CD4-positive, alpha-beta memory T cell (primary cell): ENCODE data around the gene CSF3. TPM values are rescaled to one million over a fixed set of nuclear protein-coding genes. Genes with fewer than 3 reads are reported as not detected.
A peak's percentile ranks its signal among the peaks of the same experiment; 100 is the strongest.
"Not testable (repeated sequence)": the region's sequence is repeated elsewhere in the genome, so short reads cannot be mapped to it uniquely, and the experiment has no call there.

Experiments
- CTCF ChIA-PET: fragments of 350-600 bp; sonication (Branson Sonifier 250); formaldehyde crosslinking; loops from one replicate; lab custom pipeline; 2021; ENCODE audit warnings: inconsistent platforms; ENCODE audit not compliant: partially characterized antibody; lab: Charles Lee
- POLR2A ChIA-PET: fragments of 350-600 bp; sonication (Branson Sonifier 250); formaldehyde crosslinking; loops from one replicate; lab custom pipeline; 2021; ENCODE audit not compliant: partially characterized antibody; lab: Charles Lee
- DNase-seq, 5 donors: peaks; one replicate each; pipeline versions ENCODE4 v3.0.0 to v3.0.0-alpha.2; 2020 to 2022; ENCODE audit warnings: mixed read lengths in 1 of 5
- H3K27ac ChIP-seq: one replicate; pipeline ENCODE4 v1.7.0; 2013; ENCODE audit warnings: low read depth, low read length
- H3K27me3 ChIP-seq: 2 replicates; pipeline ENCODE4 v1.7.0; 2013; ENCODE audit warnings: mild to moderate bottlenecking, low read length, moderate library complexity; ENCODE audit not compliant: insufficient read depth
- H3K36me3 ChIP-seq: 2 replicates; pipeline ENCODE4 v1.7.0; 2013; ENCODE audit warnings: mild to moderate bottlenecking, low read length, moderate library complexity; ENCODE audit not compliant: insufficient read depth
- H3K4me1 ChIP-seq: 2 replicates; pipeline ENCODE4 v1.7.0; 2013; ENCODE audit warnings: mild to moderate bottlenecking, low read length, moderate library complexity; ENCODE audit not compliant: insufficient read depth
- H3K4me3 ChIP-seq, 2 donors: one replicate each; pipeline ENCODE4 v1.7.0; 2013; ENCODE audit warnings: low read length in 2 of 2, mild to moderate bottlenecking in 1 of 2
- H3K9me3 ChIP-seq, 2 donors: one replicate each; pipeline ENCODE4 v1.7.0; 2013; ENCODE audit warnings: low read length in 2 of 2, control low read depth in 1 of 2; ENCODE audit not compliant: control insufficient read depth in 1 of 2
- H3K27ac Mint-ChIP-seq, 7 donors: one replicate each; pipeline ENCODE4 v1.8.0; 2020 to 2021; ENCODE audit warnings: mixed read lengths in 7 of 7, mild to moderate bottlenecking in 6 of 7, inconsistent platforms in 3 of 7, moderate library complexity in 3 of 7
- H3K27me3 Mint-ChIP-seq, 2 donors: one replicate each; pipeline ENCODE4 v1.8.0; 2020 to 2021; ENCODE audit warnings: mixed read lengths in 2 of 2
- H3K36me3 Mint-ChIP-seq, 2 donors: one replicate each; pipeline ENCODE4 v1.8.0; 2020 to 2021; ENCODE audit warnings: mixed read lengths in 2 of 2, inconsistent platforms in 1 of 2, mild to moderate bottlenecking in 1 of 2
- H3K4me1 Mint-ChIP-seq, 4 donors: one replicate each; pipeline ENCODE4 v1.8.0; 2020 to 2021; ENCODE audit warnings: mixed read lengths in 4 of 4, mild to moderate bottlenecking in 1 of 4
- H3K4me3 Mint-ChIP-seq, 8 donors: one replicate each; pipeline ENCODE4 v1.8.0; 2020 to 2021; ENCODE audit warnings: mixed read lengths in 8 of 8, mild to moderate bottlenecking in 7 of 8, moderate library complexity in 6 of 8, inconsistent platforms in 3 of 8
- H3K9me3 Mint-ChIP-seq, 8 donors: one replicate each; pipeline ENCODE4 v1.8.0; 2020 to 2021; ENCODE audit warnings: mixed read lengths in 8 of 8, mild to moderate bottlenecking in 5 of 8, inconsistent platforms in 3 of 8, moderate library complexity in 1 of 8
- intact Hi-C: fragments of 100-400 bp; cut with micrococcal nuclease; formaldehyde crosslinking; loops from one replicate; pipeline ENCODE4 v1.15.1; 2023
- polyA plus RNA-seq, 2 donors: library from polyadenylated mRNA; unstranded; fragments of 300-500 nt; fragmentation: Illumina TruSeq; gene quantifications; one replicate each; pipeline ENCODE4 v1.2.3, GENCODE V29; 2021
- total RNA-seq, 2 experiments: library from RNA; stranded (reverse); gene quantifications; one replicate each; pipeline ENCODE4 v1.2.3, GENCODE V29; 2021

The CSF3 gene
- total and polyA plus RNA-seq, 4 experiments from 2014 or later, result not detected

- Histone ChIP-seq H3K27me3 (no peaks in the 10 kb centered on the region), H3K4me1 (no peaks in the 10 kb centered on the region), H3K4me3 (no peak overlapping the region), H3K36me3 (peaks cover 60% of the 10 kb centered on the region), H3K27ac (no peak overlapping the region), H3K9me3 (no peaks in the 10 kb centered on the region)
- Mint-ChIP-seq H3K9me3 (no peaks in the 10 kb centered on the region), H3K36me3 (peaks cover 57 to 71% of the 10 kb centered on the region in 2 donors), H3K4me3 (no peak overlapping the region), H3K27me3 (no peaks in the 10 kb centered on the region), H3K27ac (no peak overlapping the region), H3K4me1 (peaks cover 0 to 1% (median 0%) of the 10 kb centered on the region in 4 donors)
- DNase-seq, result no peak
- POLR2A ChIA-PET, result no interaction called here
- intact Hi-C loops, result no loop called here
- CTCF ChIA-PET, result interaction anchor here (1.0 to 2.0 kb wide), 3 partner anchors 21 to 195 kb away, joined by 3 to 6 read pairs (median 4); no protein-coding TSS in a partner anchor
Measured at GRCh38 chr17:39996162-39996561, 19.1 kb upstream of the CSF3 start.

- Mint-ChIP-seq H3K4me1 (peaks cover 0 to 1% (median 0%) of the 10 kb centered on the region in 4 donors), H3K9me3 (no peaks in the 10 kb centered on the region), H3K4me3 (no peak overlapping the region), H3K36me3 (peaks cover 53 to 66% of the 10 kb centered on the region in 2 donors), H3K27me3 (no peaks in the 10 kb centered on the region), H3K27ac (peak overlapping the region in 1 of 7 donors; percentile 17)
- CTCF ChIA-PET, result interaction anchor here (1.0 to 2.0 kb wide), 3 partner anchors 21 to 194 kb away, joined by 3 to 6 read pairs (median 4); no protein-coding TSS in a partner anchor
- DNase-seq, result no peak
- POLR2A ChIA-PET, result no interaction called here
- intact Hi-C loops, result no loop called here
- Histone ChIP-seq H3K36me3 (peaks cover 55% of the 10 kb centered on the region), H3K9me3 (no peaks in the 10 kb centered on the region), H3K27me3 (no peaks in the 10 kb centered on the region), H3K4me3 (no peak overlapping the region), H3K4me1 (no peaks in the 10 kb centered on the region), H3K27ac (no peak overlapping the region)
Measured at GRCh38 chr17:39996800-39997199, 18.4 kb upstream of the CSF3 start.

GRCh38 chr17:39997543-39997942 lies 17.7 kb upstream of the CSF3 start:
- intact Hi-C loops, result no loop called here
- H3K27ac Mint-ChIP-seq, result no peak overlapping the region
- H3K4me1 ChIP-seq, result no peaks in the 10 kb centered on the region
- no peak overlapping the region for H3K4me3 Mint-ChIP-seq
- H3K4me3 ChIP-seq, result no peak overlapping the region
- no peaks in the 10 kb centered on the region for H3K27me3 Mint-ChIP-seq
- H3K9me3 Mint-ChIP-seq, result no peaks in the 10 kb centered on the region
- peaks cover 0 to 1% (median 0%) of the 10 kb centered on the region in 4 donors for H3K4me1 Mint-ChIP-seq
- no peaks in the 10 kb centered on the region for H3K27me3 ChIP-seq
- no peak overlapping the region for H3K27ac ChIP-seq
- ChIA-PET CTCF (interaction anchor here (1.0 to 2.0 kb wide), 3 partner anchors 17 to 194 kb away, joined by 3 to 6 read pairs (median 4); partner anchors contain the start of gene PSMD3), POLR2A (no interaction called here)
- H3K36me3 Mint-ChIP-seq, result peaks cover 45 to 58% of the 10 kb centered on the region in 2 donors
- H3K9me3 ChIP-seq, result no peaks in the 10 kb centered on the region
- no peak for DNase-seq
- H3K36me3 ChIP-seq, result peaks cover 48% of the 10 kb centered on the region

- POLR2A ChIA-PET, result interaction anchor here (0.9 kb wide), 1 partner anchor 16 kb away, joined by 3 read pairs; no protein-coding TSS in a partner anchor
- H3K4me1 Mint-ChIP-seq, result peaks cover 0 to 1% (median 0%) of the 10 kb centered on the region in 4 donors
Measured at GRCh38 chr17:39999067-39999466, 16.2 kb upstream of the CSF3 start.

GRCh38 chr17:40000161-40000560 lies 15.1 kb upstream of the CSF3 start:
- ChIA-PET POLR2A (no interaction called here), CTCF (interaction anchor here (1.1 to 1.5 kb wide), 2 partner anchors 26 to 32 kb away, joined by 4 read pairs; no protein-coding TSS in a partner anchor)
- H3K27ac Mint-ChIP-seq, result no peak overlapping the region
- no peak overlapping the region for H3K27ac ChIP-seq
- H3K4me3 Mint-ChIP-seq, result no peak overlapping the region
- H3K36me3 ChIP-seq, result peaks cover 22% of the 10 kb centered on the region
- H3K36me3 Mint-ChIP-seq, result peaks cover 19 to 32% of the 10 kb centered on the region in 2 donors
- no peaks in the 10 kb centered on the region for H3K4me1 ChIP-seq
- no peaks in the 10 kb centered on the region for H3K9me3 Mint-ChIP-seq
- intact Hi-C loops, result no loop called here
- no peak for DNase-seq
- no peaks in the 10 kb centered on the region for H3K9me3 ChIP-seq
- H3K4me3 ChIP-seq, result no peak overlapping the region
- no peaks in the 10 kb centered on the region for H3K27me3 ChIP-seq
- H3K4me1 Mint-ChIP-seq, result peaks cover 0 to 1% (median 0%) of the 10 kb centered on the region in 4 donors
- no peaks in the 10 kb centered on the region for H3K27me3 Mint-ChIP-seq

More at GRCh38 chr17:39999067-39999466, 16.2 kb upstream of the CSF3 start:
- Mint-ChIP-seq H3K4me3 (no peak overlapping the region), H3K9me3 (no peaks in the 10 kb centered on the region), H3K36me3 (peaks cover 30 to 43% of the 10 kb centered on the region in 2 donors), H3K27ac (peak overlapping the region in 1 of 7 donors; percentile 1), H3K27me3 (no peaks in the 10 kb centered on the region)
- intact Hi-C loops, result no loop called here
- Histone ChIP-seq H3K9me3 (no peaks in the 10 kb centered on the region), H3K27me3 (no peaks in the 10 kb centered on the region), H3K36me3 (peaks cover 33% of the 10 kb centered on the region), H3K4me1 (no peaks in the 10 kb centered on the region), H3K27ac (no peak overlapping the region), H3K4me3 (no peak overlapping the region)
- DNase-seq, result no peak
- CTCF ChIA-PET, result no interaction called here

GRCh38 chr17:40001335-40001734 lies 13.9 kb upstream of the CSF3 start:
- H3K27me3 ChIP-seq, H3K27me3 Mint-ChIP-seq, DNase-seq, H3K4me3 ChIP-seq, H3K27ac Mint-ChIP-seq, H3K27ac ChIP-seq, intact Hi-C loops, H3K9me3 Mint-ChIP-seq, POLR2A ChIA-PET, H3K4me3 Mint-ChIP-seq, H3K9me3 ChIP-seq, H3K4me1 Mint-ChIP-seq, H3K4me1 ChIP-seq: not testable (repeated sequence)
- CTCF ChIA-PET, result interaction anchor here (1.1 to 1.5 kb wide), 3 partner anchors 11 to 31 kb away, joined by 3 to 4 read pairs (median 4); no protein-coding TSS in a partner anchor
- H3K36me3 ChIP-seq, result peaks cover 11% of the 10 kb centered on the region
- H3K36me3 Mint-ChIP-seq, result peaks cover 10 to 22% of the 10 kb centered on the region in 2 donors

GRCh38 chr17:40004072-40004471 lies 11.2 kb upstream of the CSF3 start:
- CTCF ChIA-PET, result interaction anchor here (1.2 to 1.8 kb wide), 2 partner anchors 9 to 24 kb away, joined by 4 to 8 read pairs; no protein-coding TSS in a partner anchor
- H3K27ac Mint-ChIP-seq, result no peak overlapping the region

More at GRCh38 chr17:40004072-40004471, 11.2 kb upstream of the CSF3 start:
- Histone ChIP-seq H3K4me3 (no peak overlapping the region), H3K9me3 (no peaks in the 10 kb centered on the region), H3K4me1 (no peaks in the 10 kb centered on the region), H3K27me3 (no peaks in the 10 kb centered on the region), H3K27ac (no peak overlapping the region), H3K36me3 (no peaks in the 10 kb centered on the region)
- intact Hi-C loops, result no loop called here
- Mint-ChIP-seq H3K4me1 (no peaks in the 10 kb centered on the region), H3K9me3 (peaks cover 0 to 2% (median 0%) of the 10 kb centered on the region in 8 donors), H3K4me3 (no peak overlapping the region), H3K36me3 (no peaks in the 10 kb centered on the region), H3K27me3 (no peaks in the 10 kb centered on the region)
- no peak for DNase-seq
- POLR2A ChIA-PET, result no interaction called here
